ENCODE measurements around the gene TMPRSS15.
"Not testable (repeated sequence)": the region's sequence is repeated elsewhere in the genome, so short reads cannot be mapped to it uniquely, and the experiment has no call there.

Gene TMPRSS15

DNA sequence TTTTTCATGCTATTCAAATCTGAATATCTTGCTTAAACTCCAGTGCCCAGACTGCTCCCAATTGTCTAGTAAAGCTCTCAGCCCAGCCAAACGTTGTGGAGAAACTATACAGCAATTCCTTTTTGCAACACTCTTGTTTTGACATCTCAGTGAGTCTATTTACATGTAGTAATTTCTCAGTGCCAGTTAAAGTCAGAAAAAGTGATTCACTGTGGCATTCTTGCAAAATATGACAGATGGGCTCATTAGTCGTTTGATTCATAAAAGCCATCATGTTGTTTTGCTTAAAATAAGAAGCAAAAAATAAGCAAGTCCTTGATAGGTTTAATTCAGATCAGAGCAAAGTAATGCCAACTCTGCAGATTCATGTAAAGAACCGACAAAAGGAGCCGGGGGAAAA is 20.7 kb upstream of the TMPRSS15 start:
- TF ChIP-seq, protein P1, sequence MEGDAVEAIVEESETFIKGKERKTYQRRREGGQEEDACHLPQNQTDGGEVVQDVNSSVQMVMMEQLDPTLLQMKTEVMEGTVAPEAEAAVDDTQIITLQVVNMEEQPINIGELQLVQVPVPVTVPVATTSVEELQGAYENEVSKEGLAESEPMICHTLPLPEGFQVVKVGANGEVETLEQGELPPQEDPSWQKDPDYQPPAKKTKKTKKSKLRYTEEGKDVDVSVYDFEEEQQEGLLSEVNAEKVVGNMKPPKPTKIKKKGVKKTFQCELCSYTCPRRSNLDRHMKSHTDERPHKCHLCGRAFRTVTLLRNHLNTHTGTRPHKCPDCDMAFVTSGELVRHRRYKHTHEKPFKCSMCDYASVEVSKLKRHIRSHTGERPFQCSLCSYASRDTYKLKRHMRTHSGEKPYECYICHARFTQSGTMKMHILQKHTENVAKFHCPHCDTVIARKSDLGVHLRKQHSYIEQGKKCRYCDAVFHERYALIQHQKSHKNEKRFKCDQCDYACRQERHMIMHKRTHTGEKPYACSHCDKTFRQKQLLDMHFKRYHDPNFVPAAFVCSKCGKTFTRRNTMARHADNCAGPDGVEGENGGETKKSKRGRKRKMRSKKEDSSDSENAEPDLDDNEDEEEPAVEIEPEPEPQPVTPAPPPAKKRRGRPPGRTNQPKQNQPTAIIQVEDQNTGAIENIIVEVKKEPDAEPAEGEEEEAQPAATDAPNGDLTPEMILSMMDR (conservative IDR thresholded peaks at IDR 0.05; ENCODE audit: low read depth, low read length), result no peak
- no peak overlapping the region for H3K4me3 ChIP-seq (ENCODE audit: low read length)
- DNase-seq (ENCODE audit: low read depth), result no peak

DNA sequence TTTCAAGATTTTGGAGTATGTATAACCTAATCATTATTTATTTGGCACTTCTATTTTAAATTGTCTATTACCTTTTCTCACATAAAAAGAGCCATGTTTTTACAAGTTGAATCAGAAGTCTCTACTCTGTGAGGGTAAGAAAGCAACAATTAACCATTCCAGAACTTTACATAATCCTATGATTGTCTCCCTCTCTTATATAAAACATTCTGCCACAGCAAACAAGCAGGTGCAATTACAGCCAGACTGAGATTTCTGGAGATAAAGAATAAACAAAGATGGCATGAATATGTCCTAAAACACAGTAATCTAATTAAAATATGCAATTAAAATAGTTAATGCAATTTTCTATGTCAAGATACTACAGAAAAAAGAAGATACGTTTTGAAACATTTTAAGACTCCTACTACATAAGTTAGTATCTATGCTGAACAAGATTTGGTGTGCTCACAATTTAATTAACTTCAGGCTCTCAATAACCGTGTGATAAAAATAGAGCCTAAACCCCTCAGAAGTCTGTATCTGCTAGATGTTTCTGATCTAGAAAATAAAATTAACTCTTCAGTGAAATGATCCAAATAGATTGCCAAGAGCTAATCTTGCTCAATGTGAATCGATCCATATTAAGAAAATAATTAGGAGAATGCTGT is 13.7 kb upstream of the TMPRSS15 start:
- TF ChIP-seq, protein P1 (conservative IDR thresholded peaks at IDR 0.05; ENCODE audit: low read depth, low read length), result no peak
- no peak for DNase-seq (ENCODE audit: low read depth)
- H3K4me3 ChIP-seq (ENCODE audit: low read length), result no peak overlapping the region

DNA sequence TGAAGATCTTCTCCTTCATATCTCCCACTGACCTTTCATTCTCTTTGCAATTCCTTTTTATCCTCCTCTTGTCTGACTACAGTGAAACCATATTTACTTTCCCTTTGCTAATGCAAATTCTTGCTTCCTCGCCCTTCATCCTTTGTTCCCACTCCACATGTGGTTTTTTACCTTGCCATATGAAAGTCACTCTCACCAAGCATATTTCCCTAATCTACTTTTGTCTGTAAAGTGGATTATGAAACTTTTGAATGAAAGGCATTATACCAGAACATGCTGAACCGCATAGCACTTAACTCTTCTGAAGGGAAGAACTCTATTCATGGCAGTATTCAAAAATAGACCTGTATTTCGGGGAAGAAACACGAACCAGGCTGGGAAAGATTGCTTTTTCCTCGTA is 8.0 kb upstream of the TMPRSS15 start:
- TF ChIP-seq, protein P1 (conservative IDR thresholded peaks at IDR 0.05; ENCODE audit: low read depth, low read length), result no peak
- DNase-seq (ENCODE audit: low read depth), result peak; percentile 34
- H3K4me3 ChIP-seq (ENCODE audit: low read length), result no peak overlapping the region

DNA sequence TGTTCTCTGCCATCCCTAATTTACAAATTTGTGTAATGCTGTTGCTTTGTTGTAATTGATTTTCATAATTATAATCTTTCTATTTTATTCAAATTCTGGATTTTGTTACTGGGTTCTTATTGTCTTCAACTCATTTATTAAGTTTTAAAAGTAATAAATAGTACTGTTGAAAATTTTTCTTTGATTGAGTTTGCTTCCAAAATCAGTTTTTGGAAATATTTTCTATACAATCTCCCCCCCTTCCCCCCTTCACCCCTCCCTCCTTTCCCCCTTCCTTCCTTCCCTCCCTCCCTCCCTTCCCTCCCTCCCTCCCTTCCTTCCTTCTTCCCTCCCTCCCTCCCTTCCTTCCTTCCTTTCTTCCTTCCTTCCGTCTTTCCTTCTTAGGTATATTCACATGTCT is 6.0 kb upstream of the TMPRSS15 start:
- H3K4me3 ChIP-seq (ENCODE audit: low read length), result no peak overlapping the region
- DNase-seq (ENCODE audit: low read depth), result no peak
- TF ChIP-seq, protein P1 (conservative IDR thresholded peaks at IDR 0.05; ENCODE audit: low read depth, low read length), result no peak

DNA sequence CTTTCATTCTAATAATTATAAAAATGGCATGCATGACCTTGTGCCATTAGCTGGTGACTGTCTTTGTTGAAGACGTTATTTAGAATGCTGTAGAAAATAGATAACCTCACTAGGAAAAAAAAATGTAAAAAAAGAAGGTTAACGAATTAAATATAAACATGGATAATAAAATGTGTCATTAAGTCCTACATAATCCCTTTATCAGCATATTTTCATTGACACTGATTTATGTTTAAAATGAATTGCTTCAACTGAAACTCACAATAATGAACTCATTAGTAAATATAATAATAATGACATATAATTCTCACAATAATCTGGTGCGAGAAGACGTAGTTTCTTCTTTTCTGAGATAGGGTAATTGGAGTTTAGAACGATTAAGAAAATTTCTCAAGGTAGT is 4.7 kb downstream of the TMPRSS15 start:
- no peak for DNase-seq (ENCODE audit: low read depth)
- TF ChIP-seq, protein P1 (conservative IDR thresholded peaks at IDR 0.05; ENCODE audit: low read depth, low read length), result no peak
- no peak overlapping the region for H3K4me3 ChIP-seq (ENCODE audit: low read length)

DNA sequence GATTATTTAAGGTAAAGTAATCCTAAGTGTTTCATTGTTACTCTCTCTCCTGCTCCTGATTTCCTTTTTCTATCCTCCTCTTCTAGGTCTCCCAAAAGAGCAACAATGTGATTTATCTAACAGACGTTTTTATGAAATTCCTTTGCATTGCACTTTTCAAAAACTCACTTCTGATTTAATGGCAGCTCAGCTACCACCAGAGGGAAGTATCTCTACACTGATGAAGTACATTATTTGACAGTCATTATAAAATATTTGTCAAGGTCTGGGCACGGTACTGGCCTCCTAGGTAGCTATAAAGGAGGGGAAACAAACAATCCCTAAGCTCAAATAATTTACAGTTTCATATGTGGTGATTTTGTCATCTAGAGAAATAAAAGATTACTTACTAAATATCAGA is 15.6 kb downstream of the TMPRSS15 start:
- H3K4me3 ChIP-seq (ENCODE audit: low read length), result no peak overlapping the region
- no peak for DNase-seq (ENCODE audit: low read depth)
- TF ChIP-seq, protein P1 (conservative IDR thresholded peaks at IDR 0.05; ENCODE audit: low read depth, low read length), result peak; percentile 48

DNA sequence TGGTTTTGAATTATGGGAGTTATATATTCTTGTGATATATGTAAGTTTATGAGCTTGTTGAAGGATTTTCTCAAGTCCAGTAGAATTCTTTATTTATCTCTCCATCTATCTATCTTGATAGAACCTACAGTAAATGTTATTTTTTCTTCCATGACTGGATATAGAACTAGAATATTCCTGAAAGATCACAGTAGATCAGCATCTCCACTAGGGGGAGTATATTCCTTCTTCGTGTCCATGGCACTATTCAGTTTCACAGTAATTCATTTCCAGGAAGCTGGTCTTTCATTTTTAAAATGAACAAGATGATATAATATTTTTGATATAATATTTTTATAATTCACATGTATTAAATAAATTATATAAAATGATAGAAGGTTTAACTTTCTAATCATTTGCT is 18.8 kb downstream of the TMPRSS15 start:
- no peak for DNase-seq (ENCODE audit: low read depth)
- no peak overlapping the region for H3K4me3 ChIP-seq (ENCODE audit: low read length)
- TF ChIP-seq, protein P1 (conservative IDR thresholded peaks at IDR 0.05; ENCODE audit: low read depth, low read length), result peak; percentile 67

DNA sequence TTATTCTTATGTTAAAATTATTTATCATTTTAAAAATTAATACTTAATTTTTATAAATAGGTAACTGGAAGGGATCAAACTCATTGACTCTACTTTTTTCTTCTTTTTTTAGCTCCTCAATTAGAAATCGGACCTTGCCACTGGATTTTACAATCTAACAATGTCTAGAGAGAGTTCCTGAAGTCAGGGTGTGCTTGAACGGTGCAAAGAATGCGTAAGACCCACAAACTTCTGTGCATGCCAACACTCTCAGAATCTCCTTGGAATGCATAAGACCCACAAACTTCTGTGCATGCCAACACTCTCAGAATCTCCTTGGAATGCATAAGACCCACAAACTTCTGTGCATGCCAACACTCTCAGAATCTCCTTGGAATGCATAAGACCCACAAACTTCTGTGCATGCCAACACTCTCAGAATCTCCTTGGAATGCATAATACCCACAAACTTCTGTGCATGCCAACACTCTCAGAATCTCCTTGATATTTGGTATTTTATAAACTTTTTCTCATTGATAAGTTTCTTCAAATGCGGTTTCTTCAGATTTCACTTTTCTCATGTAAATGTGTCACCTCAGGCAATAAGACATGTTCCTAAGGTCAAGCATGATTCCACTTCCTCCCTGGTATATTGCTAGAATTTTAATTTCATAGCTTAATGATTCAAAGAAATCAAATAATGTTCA is 20.5 kb downstream of the TMPRSS15 start:
- not testable (repeated sequence) for H3K4me3 ChIP-seq (ENCODE audit: low read length)
- DNase-seq (ENCODE audit: low read depth), result peak; percentile 81

Measured in retinal pigment epithelial cell (primary cell).